Measurements from ENCODE around the gene HOXC13.
A peak's percentile ranks its signal among the peaks of the same experiment; 100 is the strongest.

Gene HOXC13

DNA sequence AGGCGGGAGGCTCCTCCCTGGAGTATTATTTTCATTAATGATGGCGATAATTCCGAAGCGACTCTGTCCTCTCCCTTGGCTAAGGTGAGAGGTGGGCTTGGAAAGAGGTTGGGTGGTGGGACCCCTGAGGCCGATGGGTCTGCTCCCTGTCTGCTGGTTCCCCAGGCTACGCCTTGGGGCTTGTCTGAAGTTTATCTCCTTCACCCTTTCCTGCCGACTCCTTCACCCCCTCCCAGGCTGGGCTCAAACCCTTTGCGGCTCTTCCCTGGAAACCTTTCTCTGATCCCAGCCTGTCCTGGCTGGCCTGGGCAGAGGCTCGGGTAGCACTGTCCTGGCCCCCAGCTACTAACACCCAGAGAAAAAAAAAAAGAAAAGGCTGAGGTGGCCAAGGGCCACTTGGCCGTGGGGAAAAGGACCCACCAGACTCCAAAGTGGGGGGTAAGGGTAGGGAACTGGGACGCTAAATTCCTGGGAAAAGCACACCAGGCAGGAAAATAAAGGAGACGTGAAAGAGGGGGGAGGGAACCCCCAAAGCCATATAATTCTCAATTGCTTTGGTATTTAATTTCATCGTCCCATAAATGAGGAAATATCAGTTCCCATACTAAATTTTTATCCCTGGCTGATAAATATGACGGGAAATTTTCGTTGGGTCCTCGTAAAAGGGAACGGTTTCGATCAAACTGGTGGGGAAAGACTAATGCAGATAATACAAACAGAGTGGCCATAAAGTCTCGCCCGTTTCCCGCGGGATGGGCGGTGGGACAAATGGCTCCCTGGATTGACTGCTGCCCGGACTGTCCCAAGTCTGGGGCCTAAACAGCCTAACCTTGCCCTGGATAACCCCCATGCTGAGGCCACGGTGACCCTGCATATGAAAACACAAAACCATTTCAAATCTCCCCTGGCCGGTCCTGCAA lies 44.3 kb downstream of the HOXC13 start:
- FAIRE-seq, result no peak
- no peak for TF ChIP-seq POLR2A (IDR thresholded peaks at IDR 0.05; ENCODE audit: low read depth, low read length)

DNA sequence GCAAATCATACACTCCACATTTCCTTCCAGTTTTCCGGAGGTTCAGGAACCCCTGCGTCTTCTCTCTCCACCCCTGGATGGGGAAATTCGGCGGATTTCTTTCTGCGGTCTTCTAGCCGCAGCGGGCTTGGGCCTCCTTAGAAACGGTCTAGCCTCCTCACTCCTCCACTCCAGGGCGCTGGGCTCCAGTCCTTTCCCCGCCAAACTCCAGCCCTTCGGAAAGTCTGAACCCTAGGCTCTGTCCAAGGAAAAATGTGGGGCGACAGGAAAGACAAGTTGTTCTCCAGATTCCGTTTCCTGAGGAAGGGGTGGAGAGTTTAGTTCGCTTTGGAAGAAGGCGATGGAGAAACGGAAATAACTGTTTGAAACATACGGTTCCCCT lies 44.9 kb downstream of the HOXC13 start:
- DNase-seq (ENCODE audit: insufficient read length, low spot score) (no peak), FAIRE-seq (no peak)
- TF ChIP-seq POLR2A (IDR thresholded peaks at IDR 0.05; ENCODE audit: low read depth, low read length), result no peak

More for the DNA sequence above, 44.3 kb downstream of the HOXC13 start:
- DNase-seq (ENCODE audit: insufficient read length, low spot score), result no peak

DNA sequence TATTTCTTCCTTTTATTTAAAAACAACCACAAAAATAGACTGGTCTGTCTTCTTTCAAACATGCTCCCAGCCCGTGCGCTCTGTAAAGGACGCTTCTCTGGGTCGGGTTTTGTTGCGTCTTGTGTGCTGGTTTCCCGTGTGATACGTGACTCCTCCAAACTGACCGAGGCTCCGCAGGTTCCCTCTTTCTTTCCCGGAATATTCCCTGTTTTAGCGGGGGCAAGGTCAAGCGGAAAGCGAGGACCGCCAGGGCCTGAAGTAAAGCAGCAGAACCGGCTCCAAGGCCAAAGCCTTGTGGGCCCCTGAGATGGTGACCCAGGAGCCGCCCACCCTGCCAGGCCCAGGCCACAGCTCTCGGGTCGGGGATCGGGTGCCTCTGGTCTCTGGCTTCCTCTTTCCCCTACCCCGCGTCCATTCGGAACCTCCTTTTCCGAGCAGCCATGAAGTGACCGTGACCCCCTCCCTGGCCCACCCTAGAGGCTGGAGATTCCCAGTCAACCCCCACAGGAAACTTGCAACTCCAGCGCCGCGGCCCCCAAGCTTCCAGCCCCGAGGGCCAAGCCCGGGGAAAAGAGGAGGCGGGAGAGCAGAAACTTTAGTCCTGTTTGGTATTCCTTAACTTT lies 45.4 kb downstream of the HOXC13 start:
- TF ChIP-seq POLR2A (IDR thresholded peaks at IDR 0.05; ENCODE audit: low read depth, low read length), result no peak
- FAIRE-seq, result no peak
- DNase-seq (ENCODE audit: insufficient read length, low spot score), result no peak

DNA sequence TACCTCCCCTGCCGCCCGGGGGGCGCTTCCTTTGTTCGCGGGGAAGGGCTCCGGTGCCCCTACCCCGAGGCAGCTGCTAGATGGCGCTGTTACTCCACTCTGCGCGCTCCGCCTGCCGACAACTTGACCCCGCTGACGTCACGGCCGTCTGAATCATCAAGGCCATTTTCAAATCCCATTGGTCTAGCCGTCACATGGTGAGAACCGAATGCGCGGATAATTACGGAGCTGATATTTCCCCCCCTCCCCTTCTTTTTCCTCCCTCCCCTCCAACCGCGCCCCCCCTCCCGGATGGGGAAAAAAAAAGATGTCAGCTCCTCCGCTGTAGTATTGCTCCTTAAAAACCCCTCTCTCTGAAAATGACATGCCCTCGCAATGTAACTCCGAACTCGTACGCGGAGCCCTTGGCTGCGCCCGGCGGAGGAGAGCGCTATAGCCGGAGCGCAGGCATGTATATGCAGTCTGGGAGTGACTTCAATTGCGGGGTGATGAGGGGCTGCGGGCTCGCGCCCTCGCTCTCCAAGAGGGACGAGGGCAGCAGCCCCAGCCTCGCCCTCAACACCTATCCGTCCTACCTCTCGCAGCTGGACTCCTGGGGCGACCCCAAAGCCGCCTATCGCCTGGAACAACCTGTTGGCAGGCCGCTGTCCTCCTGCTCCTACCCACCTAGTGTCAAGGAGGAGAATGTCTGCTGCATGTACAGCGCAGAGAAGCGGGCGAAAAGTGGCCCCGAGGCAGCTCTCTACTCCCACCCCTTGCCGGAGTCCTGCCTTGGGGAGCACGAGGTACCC lies 46.5 kb downstream of the HOXC13 start, which contains the start of gene HOXC10:
Gene HOXC10, plus strand, starts transcription at position 246 of the 791 bp plus-strand sequence. Its CDS starts 114 bp downstream, at position 360.
- DNase-seq (ENCODE audit: insufficient read length, low spot score) (peak; percentile 93), FAIRE-seq (peak; percentile 68)
- TF ChIP-seq POLR2A (IDR thresholded peaks at IDR 0.05; ENCODE audit: low read depth, low read length), result no peak

DNA sequence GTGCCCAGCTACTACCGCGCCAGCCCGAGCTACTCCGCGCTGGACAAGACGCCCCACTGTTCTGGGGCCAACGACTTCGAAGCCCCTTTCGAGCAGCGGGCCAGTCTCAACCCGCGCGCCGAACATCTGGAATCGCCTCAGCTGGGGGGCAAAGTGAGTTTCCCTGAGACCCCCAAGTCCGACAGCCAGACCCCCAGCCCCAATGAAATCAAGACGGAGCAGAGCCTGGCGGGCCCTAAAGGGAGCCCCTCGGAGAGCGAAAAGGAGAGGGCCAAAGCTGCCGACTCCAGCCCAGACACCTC lies 47.0 kb downstream of the HOXC13 start:
- no peak for TF ChIP-seq POLR2A (IDR thresholded peaks at IDR 0.05; ENCODE audit: low read depth, low read length)
- FAIRE-seq (no peak), DNase-seq (ENCODE audit: insufficient read length, low spot score) (no peak)

GRCh38 chr12:53985994-53986685 lies 47.5 kb downstream of the HOXC13 start:
- DNase-seq (ENCODE audit: insufficient read length, low spot score) (no peak), FAIRE-seq (no peak)
- TF ChIP-seq POLR2A (IDR thresholded peaks at IDR 0.05; ENCODE audit: low read depth, low read length), result no peak

- TF ChIP-seq POLR2A (IDR thresholded peaks at IDR 0.05; ENCODE audit: low read depth, low read length), result no peak
- FAIRE-seq (no peak), DNase-seq (ENCODE audit: insufficient read length, low spot score) (no peak)
Observed at GRCh38 chr12:53986686-53987483, 48.3 kb downstream of the HOXC13 start.

DNA sequence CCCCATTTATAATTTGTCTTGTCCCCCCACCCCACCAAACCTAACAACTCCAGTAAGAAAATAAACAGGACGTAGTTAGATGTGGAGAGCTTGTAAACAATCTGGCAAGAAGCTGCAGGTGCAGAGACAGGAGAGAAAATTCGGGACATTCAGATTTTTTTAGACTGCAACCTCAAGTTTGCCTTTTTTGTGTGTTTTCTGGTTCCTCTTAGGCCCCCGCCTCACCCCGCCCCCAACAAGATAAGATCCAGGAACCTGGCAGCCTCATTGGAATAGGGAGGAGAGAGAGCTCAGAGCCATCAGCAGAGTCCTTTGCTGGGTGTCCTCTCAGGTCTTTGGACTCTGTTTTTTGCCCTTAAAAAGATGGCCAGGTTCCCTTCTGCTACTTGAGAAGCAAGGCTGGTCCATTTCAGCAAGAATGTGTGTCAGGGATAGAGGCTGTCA lies 49.2 kb downstream of the HOXC13 start:
- no peak for DNase-seq (ENCODE audit: insufficient read length, low spot score)
- FAIRE-seq, result no peak
- no peak for TF ChIP-seq POLR2A (IDR thresholded peaks at IDR 0.05; ENCODE audit: low read depth, low read length)

DNA sequence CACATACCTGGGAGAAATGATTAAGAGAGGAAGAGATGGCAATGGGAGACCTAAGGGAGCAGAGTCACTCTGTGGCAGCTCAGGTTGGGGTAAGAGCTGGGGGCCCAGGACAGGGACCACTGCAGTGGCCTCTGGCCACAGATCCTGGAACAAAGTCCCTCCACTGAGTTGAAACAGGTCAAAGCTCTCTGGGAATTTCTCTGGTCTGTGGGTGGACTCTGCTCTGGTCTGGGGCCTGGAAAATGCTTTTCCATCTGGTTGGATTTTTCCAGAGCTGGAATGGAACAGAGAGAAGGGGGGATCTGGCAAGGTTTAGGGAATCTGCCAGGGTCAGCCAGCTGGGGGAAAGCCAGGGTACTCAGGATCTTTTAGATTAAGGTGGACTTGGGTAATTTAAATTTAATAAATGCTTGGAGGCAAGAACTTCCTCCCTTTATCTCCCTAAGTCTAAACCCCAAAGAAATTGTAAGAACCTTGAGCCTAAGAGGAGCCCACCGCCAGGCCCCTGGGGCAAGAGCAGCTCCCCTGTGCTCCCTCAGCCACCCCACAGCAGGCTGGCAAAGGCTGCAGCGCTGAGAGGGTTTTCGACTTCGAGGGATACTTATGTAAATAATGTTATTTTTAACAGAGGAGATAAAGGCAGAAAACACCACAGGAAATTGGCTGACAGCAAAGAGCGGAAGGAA lies 50.1 kb downstream of the HOXC13 start:
- no peak for TF ChIP-seq POLR2A (IDR thresholded peaks at IDR 0.05; ENCODE audit: low read depth, low read length)
- FAIRE-seq, result no peak
- no peak for DNase-seq (ENCODE audit: insufficient read length, low spot score)

GRCh38 chr12:53989227-53990113 lies 50.8 kb downstream of the HOXC13 start:
- FAIRE-seq, result no peak
- DNase-seq (ENCODE audit: insufficient read length, low spot score), result no peak
- no peak for TF ChIP-seq POLR2A (IDR thresholded peaks at IDR 0.05; ENCODE audit: low read depth, low read length)

GRCh38 chr12:53990311-53991076 lies 51.9 kb downstream of the HOXC13 start:
- DNase-seq (ENCODE audit: insufficient read length, low spot score), result no peak
- FAIRE-seq, result no peak
- TF ChIP-seq POLR2A (IDR thresholded peaks at IDR 0.05; ENCODE audit: low read depth, low read length), result no peak
